GM12892 (cell line): ENCODE data around the gene STEAP4. TPM values are rescaled to one million over a fixed set of nuclear protein-coding genes. Genes with fewer than 3 reads are reported as not detected.

Source experiments
- DNase-seq: peaks from one replicate; pipeline ENCODE4 v3.0.0; 2011; ENCODE audit not compliant: insufficient read length
- FAIRE-seq: peaks from 2 replicates; lab custom pipeline; 2011; peaks lifted over from hg19 to GRCh38; lab: Jason Lieb, UNC
- POLR2A ChIP-seq: IDR thresholded peaks from 2 replicates; pipeline ENCODE4 v1.6.1; 2011; ENCODE audit warnings: low read depth, low read length, control low read depth
- POLR2AphosphoS5 ChIP-seq: IDR thresholded peaks from 2 replicates; pipeline ENCODE4 v1.6.1; 2011; ENCODE audit warnings: low read depth, low read length, control low read depth
- TAF1 ChIP-seq: IDR thresholded peaks from 2 replicates; pipeline ENCODE4 v1.6.1; 2011; ENCODE audit warnings: low read depth, mild to moderate bottlenecking, control low read depth, low read length, borderline replicate concordance
- polyA plus RNA-seq: library from polyadenylated mRNA; unstranded; fragments of >200 nt; gene quantifications from one replicate; pipeline ENCODE4 v1.2.1, GENCODE V29; 2012; ENCODE audit warnings: missing spikeins, inconsistent platforms; ENCODE audit not compliant: missing spikeins

The STEAP4 gene
- polyA plus RNA-seq = 0.02 TPM

DNA sequence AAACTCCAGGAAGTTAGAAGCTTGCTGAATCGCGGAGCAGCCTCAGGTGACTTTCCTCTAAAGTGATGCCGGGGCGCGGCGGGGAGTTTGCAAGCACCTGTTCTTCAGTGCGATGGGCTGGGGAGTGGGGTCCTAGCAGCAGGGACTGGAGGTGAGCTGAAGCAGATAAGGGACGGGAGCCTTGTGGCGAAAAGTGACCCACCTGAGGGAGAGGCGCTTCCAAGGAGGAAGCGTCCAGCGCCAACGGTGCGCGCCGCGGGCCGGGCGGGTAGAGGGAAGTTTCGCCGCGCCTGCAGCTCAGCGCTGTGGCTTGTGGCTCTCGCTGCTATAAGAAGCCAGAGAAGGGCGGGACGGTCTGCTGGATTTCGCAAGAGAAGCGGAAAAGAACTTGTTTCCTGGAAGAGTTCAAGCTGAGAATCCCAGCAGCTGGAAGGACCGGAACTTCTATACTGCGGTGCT lies at the start of gene STEAP4:
TSS of gene STEAP4 (minus strand) at position 305 of the 459 bp plus-strand sequence. CDS start 22,625 bp downstream, outside the sequence.
- DNase-seq (no peak), FAIRE-seq (no peak)
- TF ChIP-seq POLR2AphosphoS5 (no peak), POLR2A (no peak), TAF1 (no peak)

DNA sequence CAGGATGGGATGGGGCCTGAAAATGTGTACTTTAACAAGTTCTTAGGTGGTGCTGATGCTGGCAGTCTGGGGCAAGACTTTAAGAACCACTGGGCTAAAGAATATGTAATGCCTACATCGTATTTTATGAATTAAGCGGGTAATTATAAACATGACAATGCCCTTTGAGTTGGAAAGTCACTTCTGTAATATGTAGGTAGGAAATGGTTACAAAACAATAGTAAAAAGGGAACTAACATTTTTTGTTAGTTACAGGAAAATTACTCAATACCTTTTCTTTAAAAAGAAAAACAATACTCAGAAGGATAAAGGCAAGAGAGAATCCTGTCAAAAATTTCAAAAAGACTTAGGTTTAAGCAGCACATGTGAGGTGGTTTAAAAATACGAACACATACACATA lies 48.3 kb upstream of the STEAP4 start:
- DNase-seq = no peak
- TF ChIP-seq POLR2A = no peak
- FAIRE-seq = no peak

DNA sequence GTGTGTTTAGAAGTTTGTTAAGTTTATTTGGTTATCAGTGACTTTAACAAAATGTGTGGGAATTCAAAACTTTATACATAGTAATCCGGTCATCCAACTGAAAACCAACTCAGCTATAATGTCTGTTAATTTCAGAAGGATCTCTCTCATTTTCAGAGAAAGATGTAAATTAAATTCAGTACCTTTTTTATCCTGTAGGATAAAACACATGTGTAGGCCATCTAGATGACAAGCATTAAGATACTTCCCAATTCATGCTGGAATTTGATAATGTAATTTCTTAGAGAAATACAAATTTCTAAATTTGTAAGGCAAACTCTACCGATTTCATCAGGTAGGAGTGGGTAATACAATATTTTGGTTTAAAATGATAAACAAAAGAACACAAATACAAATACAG lies 43.4 kb upstream of the STEAP4 start:
- TF ChIP-seq POLR2A (no peak), TAF1 (no peak), POLR2AphosphoS5 (no peak)
- FAIRE-seq (no peak), DNase-seq (no peak)

DNA sequence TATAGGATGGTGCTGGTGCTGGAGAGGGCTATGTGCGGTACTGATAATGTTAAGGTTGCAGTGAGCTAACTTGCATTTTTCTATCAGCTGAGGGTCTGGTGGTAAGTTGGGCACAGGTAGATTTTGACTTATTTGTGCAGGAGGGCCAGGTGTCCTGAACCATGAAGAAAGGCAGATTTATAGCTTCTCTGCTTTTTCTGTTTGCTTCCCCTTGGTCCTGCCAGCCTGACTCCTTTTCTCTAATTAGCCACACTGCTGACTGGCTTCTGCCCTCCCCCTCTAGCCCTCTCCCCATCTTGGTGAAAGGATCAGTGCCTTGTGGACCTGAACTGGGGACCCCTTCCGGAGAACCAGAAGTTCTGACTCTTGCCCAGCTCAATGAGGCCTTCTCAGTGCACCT lies 40.8 kb upstream of the STEAP4 start:
- TF ChIP-seq TAF1 (no peak), POLR2AphosphoS5 (no peak), POLR2A (no peak)
- DNase-seq = no peak
- FAIRE-seq = no peak

DNA sequence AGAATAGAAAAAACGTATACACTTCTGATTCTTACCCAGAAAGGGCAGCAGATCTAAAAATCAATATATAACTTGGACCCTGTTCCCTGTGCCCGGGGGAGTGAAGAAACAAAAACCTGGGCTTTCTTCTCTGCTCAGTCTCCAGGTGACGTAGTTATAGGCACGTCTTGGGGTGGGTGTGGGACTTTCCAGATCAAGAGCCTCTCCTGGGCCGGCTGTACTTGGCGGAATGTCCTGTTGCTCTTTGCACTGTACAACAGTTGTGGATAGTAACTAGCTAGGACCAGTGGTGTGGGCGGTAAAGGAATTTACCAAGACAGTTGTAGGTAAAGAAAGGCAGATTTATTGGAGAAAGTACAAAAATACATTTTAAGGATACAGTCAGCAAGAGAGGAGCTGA lies 40.4 kb upstream of the STEAP4 start:
- TF ChIP-seq POLR2AphosphoS5 = no peak
- no peak for TF ChIP-seq POLR2A
- TF ChIP-seq TAF1 = no peak
- DNase-seq = no peak
- FAIRE-seq = peak; percentile 73

DNA sequence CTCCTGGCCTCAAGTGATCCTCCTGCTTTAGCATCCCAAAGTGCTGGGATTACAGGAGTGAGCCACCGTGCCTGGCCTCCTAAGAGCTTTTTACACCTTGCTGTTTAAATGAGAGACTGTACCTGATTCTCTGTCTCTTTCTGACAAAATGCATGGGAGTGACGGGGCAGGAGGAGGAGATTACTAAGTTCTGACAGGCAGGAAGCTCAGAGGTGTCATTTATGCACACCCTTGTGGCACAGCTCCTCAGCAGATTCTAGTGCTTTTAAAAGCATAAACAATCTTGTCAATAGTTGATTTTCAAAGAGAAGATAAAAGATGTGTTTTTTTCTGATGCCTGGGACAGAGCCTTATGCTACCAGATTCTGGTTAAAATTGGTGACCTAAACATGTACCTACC lies 39.7 kb upstream of the STEAP4 start:
- TF ChIP-seq TAF1 = no peak
- TF ChIP-seq POLR2A = no peak
- no peak for TF ChIP-seq POLR2AphosphoS5
- DNase-seq (no peak), FAIRE-seq (no peak)

DNA sequence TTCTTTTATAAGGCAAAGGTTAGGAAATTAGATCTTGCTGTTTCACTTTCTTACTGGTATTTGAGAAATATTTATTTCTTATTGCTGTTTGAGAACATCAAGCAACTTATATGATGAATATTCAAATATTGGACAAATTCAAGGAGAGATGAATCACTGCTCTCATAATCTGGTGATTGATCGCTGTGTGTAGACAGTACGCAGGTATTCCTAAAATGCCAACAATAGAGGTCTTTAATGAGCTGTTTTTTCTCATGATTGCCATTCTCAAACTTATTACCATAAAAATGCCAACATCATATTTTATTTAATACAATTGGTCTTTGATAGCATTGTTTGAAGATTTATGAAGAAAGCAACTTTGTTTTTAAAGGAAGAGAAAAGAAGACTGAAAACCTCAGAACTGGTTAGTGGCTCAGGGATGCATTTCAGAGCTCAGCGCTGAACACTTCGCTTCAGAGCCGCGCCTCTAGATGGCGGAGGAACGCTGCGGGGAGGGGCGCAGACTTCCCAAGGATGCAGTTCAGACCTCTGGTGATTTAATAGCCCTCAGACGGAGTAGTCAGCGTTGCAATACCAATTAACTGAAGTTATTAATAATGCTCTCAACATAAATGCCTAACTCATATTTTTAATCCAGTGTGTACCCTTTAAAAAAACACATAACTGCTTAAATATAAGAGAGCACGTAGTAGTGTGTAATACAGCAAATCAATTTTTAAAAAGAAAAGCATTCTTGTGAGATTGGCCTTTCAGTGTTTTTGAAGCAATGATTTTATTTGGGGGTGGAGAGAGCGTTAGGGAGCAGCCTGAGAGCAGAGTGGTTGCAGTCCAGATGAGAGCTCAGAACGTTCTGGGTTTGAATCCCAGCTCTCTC lies 38.5 kb upstream of the STEAP4 start:
- no peak for DNase-seq
- TF ChIP-seq TAF1 (no peak), POLR2AphosphoS5 (no peak), POLR2A (no peak)
- no peak for FAIRE-seq

DNA sequence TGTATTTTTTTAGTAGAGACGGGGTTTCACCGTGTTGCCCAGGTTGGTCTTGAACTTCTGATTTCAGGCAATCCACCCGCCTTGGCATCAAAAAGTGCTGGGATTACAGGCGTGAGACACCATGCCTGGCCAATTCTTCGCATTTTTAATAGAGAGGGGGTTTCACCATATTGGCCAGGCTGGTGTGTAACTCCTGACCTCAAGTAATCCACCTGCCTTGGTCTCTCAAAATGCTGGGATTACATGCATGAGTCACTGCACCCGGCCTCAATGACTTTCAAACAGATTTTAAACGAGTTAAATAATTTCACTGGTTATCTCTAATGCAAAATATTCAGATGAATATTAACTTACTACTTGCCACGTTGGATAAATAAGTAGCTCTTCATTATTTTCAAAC lies 37.6 kb upstream of the STEAP4 start:
- TF ChIP-seq TAF1 (no peak), POLR2A (no peak), POLR2AphosphoS5 (no peak)
- DNase-seq (no peak), FAIRE-seq (no peak)

DNA sequence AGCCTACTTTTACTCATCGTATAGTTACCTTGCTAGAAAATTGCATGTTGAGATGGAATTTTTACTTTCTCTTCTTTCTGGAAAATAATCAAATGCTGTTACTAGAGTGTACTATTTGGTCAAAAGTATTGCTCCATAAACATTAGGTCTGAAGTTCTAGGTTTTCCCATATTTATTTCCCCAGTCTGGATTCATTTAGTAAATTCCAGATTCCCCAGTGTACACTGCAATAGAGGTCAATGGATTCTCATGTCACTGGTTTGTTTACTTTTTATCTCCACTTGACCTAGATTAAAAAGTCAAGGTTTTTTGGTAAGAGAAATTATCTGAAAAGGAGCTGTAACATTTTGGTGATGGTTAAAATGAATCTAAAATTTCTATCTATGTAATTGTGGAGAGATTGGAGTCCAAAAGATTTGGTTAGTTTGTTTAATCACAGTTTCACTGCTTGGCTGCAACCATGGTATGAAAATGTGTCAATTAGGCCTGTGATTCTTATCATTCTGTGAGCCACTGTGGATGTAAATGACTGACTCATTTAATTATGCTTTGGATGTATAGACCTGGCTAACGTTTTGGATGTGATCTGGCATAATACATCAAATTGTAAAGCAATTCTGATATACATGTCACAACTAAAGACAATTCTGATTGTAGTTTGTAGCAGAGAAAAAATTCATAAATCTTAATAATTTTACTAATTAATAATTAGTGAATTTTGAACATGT lies 32.7 kb upstream of the STEAP4 start:
- no peak for FAIRE-seq
- DNase-seq = no peak
- no peak for TF ChIP-seq POLR2AphosphoS5
- TF ChIP-seq POLR2A = no peak
- TF ChIP-seq TAF1 = no peak

DNA sequence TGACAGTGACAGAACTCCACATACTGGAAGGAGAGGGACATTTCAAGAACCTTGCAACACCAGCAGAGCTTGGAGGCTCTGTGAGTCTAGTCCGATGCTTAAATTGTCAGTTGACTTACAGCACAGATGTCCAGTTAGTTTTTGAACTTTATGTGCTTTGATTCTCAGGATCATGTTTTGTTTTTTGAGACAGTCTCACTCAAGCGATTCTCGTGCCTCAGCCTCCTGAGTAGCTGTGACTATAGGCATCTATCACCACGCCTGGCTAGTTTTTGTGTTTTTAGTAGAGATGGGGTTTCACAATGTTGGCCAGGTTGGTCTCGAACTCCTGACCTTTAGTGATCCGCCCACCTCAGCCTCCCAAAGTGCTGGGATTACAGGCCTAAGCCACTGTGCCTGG lies 31.8 kb upstream of the STEAP4 start:
- TF ChIP-seq TAF1 (no peak), POLR2AphosphoS5 (no peak), POLR2A (no peak)
- no peak for FAIRE-seq
- no peak for DNase-seq

DNA sequence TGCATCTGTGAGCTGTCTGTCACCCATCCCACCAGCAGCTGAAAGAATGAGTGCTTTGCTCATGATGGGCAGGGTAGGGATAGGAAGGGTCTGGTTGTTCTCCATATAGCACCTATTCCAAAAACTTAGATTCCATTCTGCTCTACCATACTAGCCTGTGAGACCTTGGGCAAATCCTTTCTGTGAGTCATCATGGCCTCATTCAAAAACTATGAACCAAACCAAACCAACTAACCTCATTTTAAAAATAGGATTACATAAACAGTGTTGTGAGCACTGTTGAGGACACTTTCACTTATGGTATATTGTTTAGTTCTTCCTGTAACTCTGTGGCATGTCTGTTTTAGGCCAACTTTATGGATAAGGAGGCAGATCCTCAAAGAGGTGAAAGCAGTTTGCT lies 30.9 kb upstream of the STEAP4 start:
- no peak for DNase-seq
- TF ChIP-seq POLR2A (no peak), POLR2AphosphoS5 (no peak), TAF1 (no peak)
- FAIRE-seq = peak; percentile 50

DNA sequence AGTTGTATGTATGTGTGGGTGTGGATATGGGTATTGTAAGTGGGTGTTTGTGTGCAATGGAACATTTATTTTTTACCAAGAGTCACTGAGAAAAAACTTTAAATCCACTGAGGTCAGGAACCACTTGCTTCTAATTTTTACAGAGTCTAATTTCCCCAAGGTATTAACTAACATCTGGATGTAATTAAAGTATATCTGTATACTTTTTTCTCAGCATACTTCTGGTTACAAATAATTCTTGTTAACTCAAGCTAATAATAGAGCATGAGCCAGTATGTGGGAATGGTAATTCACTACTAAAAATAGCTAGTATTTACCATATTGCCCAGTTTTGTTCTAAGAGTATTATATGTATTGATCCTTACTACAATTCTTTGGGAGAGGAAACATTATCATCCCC lies 24.6 kb upstream of the STEAP4 start:
- no peak for DNase-seq
- TF ChIP-seq TAF1 (no peak), POLR2A (no peak), POLR2AphosphoS5 (no peak)
- no peak for FAIRE-seq
